Nephron progenitor cell (in vitro differentiated cells): Measurements from ENCODE around the gene CYB5D1.

ENCODE experiments used
- DNase-seq: peaks from one replicate; pipeline ENCODE4 v3.0.0; 2021
- H3K27ac Mint-ChIP-seq: 2 replicates; pipeline ENCODE4 v1.8.0; 2021; ENCODE audit warnings: mild to moderate bottlenecking, moderate library complexity, mixed read lengths
- H3K27me3 Mint-ChIP-seq: 2 replicates; pipeline ENCODE4 v1.8.0; 2021; ENCODE audit warnings: mild to moderate bottlenecking, low read depth, mixed read lengths; ENCODE audit not compliant: poor library complexity
- H3K36me3 Mint-ChIP-seq: 2 replicates; pipeline ENCODE4 v1.8.0; 2021; ENCODE audit warnings: low read depth, mixed read lengths
- H3K4me1 Mint-ChIP-seq: 2 replicates; pipeline ENCODE4 v1.8.0; 2021; ENCODE audit warnings: mixed read lengths
- H3K4me3 Mint-ChIP-seq: 2 replicates; pipeline ENCODE4 v1.8.0; 2021; ENCODE audit warnings: mild to moderate bottlenecking, moderate library complexity, mixed read lengths
- H3K9me3 Mint-ChIP-seq: 2 replicates; pipeline ENCODE4 v1.8.0; 2021; ENCODE audit warnings: mild to moderate bottlenecking, moderate library complexity, mixed read lengths
- CTCF ChIP-seq: fragments of 200-600 bp; sonication (generic); IDR thresholded peaks from 2 replicates; pipeline ENCODE4 v1.5.0; 2021; ENCODE audit warnings: antibody characterized with exemption

Gene CYB5D1

GRCh38 chr17:7910281-7910680, 52.5 kb downstream of the CYB5D1 start:
- Mint-ChIP-seq H3K9me3 (no peaks in the 10 kb centered on the region), H3K27ac (no peak overlapping the region), H3K36me3 (peaks cover 32% of the 10 kb centered on the region), H3K4me1 (peaks cover 22% of the 10 kb centered on the region), H3K27me3 (peaks cover 6% of the 10 kb centered on the region), H3K4me3 (no peak overlapping the region)
- TF ChIP-seq CTCF, result no peak
- DNase-seq, result no peak

GRCh38 chr17:7910711-7911110, 52.9 kb downstream of the CYB5D1 start:
- Mint-ChIP-seq H3K4me3 (no peak overlapping the region), H3K9me3 (no peaks in the 10 kb centered on the region), H3K27me3 (peaks cover 6% of the 10 kb centered on the region), H3K4me1 (peaks cover 26% of the 10 kb centered on the region), H3K27ac (no peak overlapping the region), H3K36me3 (peaks cover 30% of the 10 kb centered on the region)
- no peak for TF ChIP-seq CTCF
- no peak for DNase-seq

- H3K27me3 Mint-ChIP-seq, result peaks cover 8% of the 10 kb centered on the region
- H3K9me3 Mint-ChIP-seq, result no peaks in the 10 kb centered on the region
- H3K36me3 Mint-ChIP-seq, result peaks cover 30% of the 10 kb centered on the region
Measured at GRCh38 chr17:7911116-7911515, 53.3 kb downstream of the CYB5D1 start.

More at GRCh38 chr17:7911116-7911515, 53.3 kb downstream of the CYB5D1 start:
- Mint-ChIP-seq H3K27ac (no peak overlapping the region), H3K4me1 (peaks cover 26% of the 10 kb centered on the region), H3K4me3 (no peak overlapping the region)
- DNase-seq, result no peak
- no peak for TF ChIP-seq CTCF
